H9 (cell line): ENCODE measurements around the gene MYRIP. TPM values are rescaled to one million over a fixed set of nuclear protein-coding genes. Genes with fewer than 3 reads are reported as not detected.
A peak's percentile ranks its signal among the peaks of the same experiment; 100 is the strongest.

Experiments used
- DNase-seq: peaks from one replicate; pipeline ENCODE4 v3.0.0-alpha.2; 2017
- H2AFZ ChIP-seq: one replicate; pipeline ENCODE4 v1.6.1; 2013; ENCODE audit warnings: mild to moderate bottlenecking, low read length, control low read depth, moderate library complexity
- H2AK5ac ChIP-seq: 2 replicates; pipeline ENCODE4 v1.6.1; 2013; ENCODE audit warnings: low read length, control low read depth, mixed read lengths; ENCODE audit not compliant: insufficient read length
- H2BK120ac ChIP-seq: one replicate; pipeline ENCODE4 v1.6.1; 2013; ENCODE audit warnings: low read depth, mild to moderate bottlenecking, low read length, control low read depth, inconsistent platforms; ENCODE audit not compliant: poor library complexity, severe bottlenecking
- H2BK12ac ChIP-seq: 2 replicates; pipeline ENCODE4 v1.6.1; 2013; ENCODE audit warnings: low read length, control low read depth, mixed read lengths, low read depth; ENCODE audit not compliant: insufficient read length
- H2BK15ac ChIP-seq: 2 replicates; pipeline ENCODE4 v1.6.1; 2013; ENCODE audit warnings: low read depth, low read length, control low read depth
- H2BK20ac ChIP-seq: one replicate; pipeline ENCODE4 v1.6.1; 2013; ENCODE audit warnings: low read depth, mild to moderate bottlenecking, low read length, control low read depth, inconsistent platforms; ENCODE audit not compliant: poor library complexity, severe bottlenecking
- H2BK5ac ChIP-seq: 2 replicates; pipeline ENCODE4 v1.6.1; 2013; ENCODE audit warnings: low read length, control low read depth, mixed read lengths; ENCODE audit not compliant: insufficient read length
- H3K14ac ChIP-seq: 2 replicates; pipeline ENCODE4 v1.6.1; 2013; ENCODE audit warnings: low read length, control low read depth; ENCODE audit not compliant: insufficient read depth
- H3K18ac ChIP-seq: 2 replicates; pipeline ENCODE4 v1.6.1; 2013; ENCODE audit warnings: low read depth, mild to moderate bottlenecking, mixed read lengths, low read length, control low read depth; ENCODE audit not compliant: insufficient read length
- H3K23ac ChIP-seq: 2 replicates; pipeline ENCODE4 v1.6.1; 2013; ENCODE audit warnings: low read length, control low read depth, mixed read lengths, low read depth; ENCODE audit not compliant: insufficient read length
- H3K23me2 ChIP-seq: 2 replicates; pipeline ENCODE4 v1.6.1; 2013; ENCODE audit warnings: low read depth, mild to moderate bottlenecking, mixed read lengths, low read length, control low read depth; ENCODE audit not compliant: insufficient read length, poor library complexity, severe bottlenecking
- H3K27ac ChIP-seq: 2 replicates; pipeline ENCODE4 v1.5.1; 2013; ENCODE audit warnings: low read length, control low read depth, mixed read lengths, low read depth; ENCODE audit not compliant: insufficient read length
- H3K27me3 ChIP-seq: 2 replicates; pipeline ENCODE4 v1.6.1; 2013; ENCODE audit warnings: low read length, control low read depth, inconsistent platforms; ENCODE audit not compliant: insufficient read depth
- H3K4ac ChIP-seq: 2 replicates; pipeline ENCODE4 v1.6.1; 2013; ENCODE audit warnings: low read depth, mild to moderate bottlenecking, control low read depth, inconsistent platforms, low read length, moderate library complexity
- H3K4me1 ChIP-seq: 2 replicates; pipeline ENCODE4 v1.6.1; 2013; ENCODE audit warnings: low read length, control low read depth, inconsistent platforms; ENCODE audit not compliant: insufficient read depth
- H3K4me2 ChIP-seq: 2 replicates; pipeline ENCODE4 v1.6.1; 2013; ENCODE audit warnings: low read length, control low read depth, mixed read lengths; ENCODE audit not compliant: insufficient read length, insufficient read depth
- H3K56ac ChIP-seq: 2 replicates; pipeline ENCODE4 v1.6.1; 2013; ENCODE audit warnings: low read depth, mild to moderate bottlenecking, mixed read lengths, low read length, control low read depth; ENCODE audit not compliant: insufficient read length
- H3K79me1 ChIP-seq: 2 replicates; pipeline ENCODE4 v1.6.1; 2013; ENCODE audit warnings: low read depth, mild to moderate bottlenecking, moderate library complexity, low read length, control low read depth, inconsistent platforms; ENCODE audit not compliant: insufficient read depth, poor library complexity, severe bottlenecking
- H3K79me2 ChIP-seq: 2 replicates; pipeline ENCODE4 v1.6.1; 2013; ENCODE audit warnings: low read length, control low read depth, inconsistent platforms; ENCODE audit not compliant: insufficient read depth
- H3K9ac ChIP-seq: 2 replicates; pipeline ENCODE4 v1.6.1; 2013; ENCODE audit warnings: low read length, control low read depth, mixed read lengths; ENCODE audit not compliant: insufficient read length; ENCODE audit errors: extremely low read depth
- H3K9me3 ChIP-seq: one replicate; pipeline ENCODE4 v1.6.1; 2013; ENCODE audit warnings: low read depth, low read length, inconsistent platforms; ENCODE audit not compliant: control insufficient read depth
- H3T11ph ChIP-seq: one replicate; pipeline ENCODE4 v1.6.1; 2013; ENCODE audit warnings: mild to moderate bottlenecking, low read length, control low read depth, inconsistent platforms
- H4K20me1 ChIP-seq: one replicate; pipeline ENCODE4 v1.6.1; 2013; ENCODE audit not compliant: control insufficient read depth, insufficient read length, insufficient read depth
- H4K5ac ChIP-seq: 2 replicates; pipeline ENCODE4 v1.6.1; 2013; ENCODE audit warnings: low read depth, mild to moderate bottlenecking, mixed read lengths, low read length, control low read depth; ENCODE audit not compliant: insufficient read length
- H4K8ac ChIP-seq: replicated peaks from 2 replicates; pipeline ENCODE4 v1.6.1; 2013; ENCODE audit warnings: low read length, control low read depth, mixed read lengths, low read depth; ENCODE audit not compliant: insufficient read length
- H4K91ac ChIP-seq: 2 replicates; pipeline ENCODE4 v1.6.1; 2013; ENCODE audit warnings: low read depth, mild to moderate bottlenecking, moderate library complexity, mixed read lengths, low read length, control low read depth; ENCODE audit not compliant: insufficient read length
- H3K27ac Mint-ChIP-seq, 3 experiments: 2 replicates in 2 of 3; 3 replicates in 1 of 3; pipeline ENCODE4 v1.8.0; 2020 to 2021; ENCODE audit warnings: mixed read lengths in 3 of 3, mild to moderate bottlenecking in 1 of 3, moderate library complexity in 1 of 3
- H3K27me3 Mint-ChIP-seq: 2 replicates; pipeline ENCODE4 v1.8.0; 2021; ENCODE audit warnings: low read depth, mild to moderate bottlenecking, moderate library complexity, mixed read lengths
- H3K36me3 Mint-ChIP-seq, 3 experiments: 2 replicates in 2 of 3; 3 replicates in 1 of 3; pipeline ENCODE4 v1.8.0; 2020 to 2021; ENCODE audit warnings: low read depth in 3 of 3, mixed read lengths in 3 of 3; ENCODE audit not compliant: insufficient read depth in 1 of 3
- H3K4me1 Mint-ChIP-seq, 2 experiments: 2 replicates each; pipeline ENCODE4 v1.8.0; 2020; ENCODE audit warnings: mixed read lengths in 2 of 2
- H3K4me3 Mint-ChIP-seq, 2 experiments: 2 replicates in 1 of 2; 3 replicates in 1 of 2; pipeline ENCODE4 v1.8.0; 2020 to 2021; ENCODE audit warnings: mild to moderate bottlenecking in 2 of 2, mixed read lengths in 2 of 2, moderate library complexity in 1 of 2
- H3K9me3 Mint-ChIP-seq, 2 experiments: 2 replicates in 1 of 2; 3 replicates in 1 of 2; pipeline ENCODE4 v1.8.0; 2020; ENCODE audit warnings: mild to moderate bottlenecking in 2 of 2, mixed read lengths in 2 of 2, moderate library complexity in 1 of 2
- CTCF ChIP-seq: fragments of 200-600 bp; sonication (generic); conservative IDR thresholded peaks from 3 replicates; pipeline ENCODE4 v1.8.0; 2021; ENCODE audit warnings: antibody characterized with exemption, mild to moderate bottlenecking
- WGBS: extraction: QIAGEN DNeasy Blood & Tissue Kit; methylation state at CpG from one replicate; pipeline ENCODE4 v1.1.7; 2013; ENCODE audit warnings: missing lambda C conversion rate, low lambda C conversion rate, mixed read lengths; ENCODE audit not compliant: insufficient read length; ENCODE audit errors: extremely low coverage; 5-methylcytosine and 5-hydroxymethylcytosine counted together
- total RNA-seq: library from RNA; stranded (reverse); gene quantifications from 2 replicates; pipeline ENCODE4 v1.2.1, GENCODE V29; 2021

Gene MYRIP
- total RNA-seq, 1 experiment from 2014 or later: 1.8 TPM

GRCh38 chr3:40086890-40087883, 277.8 kb downstream of the MYRIP start:
- Mint-ChIP-seq H3K27me3 (no peaks in the 10 kb centered on the region), H3K4me3 (peak overlapping the region in 1 of 2 experiments; percentile 25; a peak in 1 of 5 replicates), H3K36me3 (no peaks in the 10 kb centered on the region), H3K9me3 (peaks cover 0 to 3% of the 10 kb centered on the region in 2 experiments; a peak in 2 of 5 replicates), H3K27ac (no peak overlapping the region), H3K4me1 (peaks cover 5 to 7% of the 10 kb centered on the region in 2 experiments)
- no peak overlapping the region for H4K8ac ChIP-seq
- H2BK20ac ChIP-seq: no peak overlapping the region
- H3K4ac ChIP-seq: no peak overlapping the region
- H4K5ac ChIP-seq: no peak overlapping the region
- no peaks in the 10 kb centered on the region for H3K79me1 ChIP-seq
- no peaks in the 10 kb centered on the region for H3K23me2 ChIP-seq
- H2BK5ac ChIP-seq: no peak overlapping the region
- no peak overlapping the region for H2BK12ac ChIP-seq
- no peaks in the 10 kb centered on the region for H3K9me3 ChIP-seq
- no peak overlapping the region for H3T11ph ChIP-seq
- H3K18ac ChIP-seq: no peak overlapping the region
- DNase-seq: no peak
- no peak overlapping the region for H3K23ac ChIP-seq
- no peak overlapping the region for H2AK5ac ChIP-seq
- H3K9ac ChIP-seq: no peak overlapping the region
- no peak overlapping the region for H3K27ac ChIP-seq
- no peaks in the 10 kb centered on the region for H3K4me1 ChIP-seq
- H2BK15ac ChIP-seq: no peak overlapping the region
- no peak overlapping the region for H2BK120ac ChIP-seq
- no CpG with 5 or more reads among the region's 7 CpGs for WGBS
- no peak overlapping the region for H4K91ac ChIP-seq
- no peak overlapping the region for H3K56ac ChIP-seq
- no peaks in the 10 kb centered on the region for H4K20me1 ChIP-seq
- no peak overlapping the region for H3K4me2 ChIP-seq
- H3K27me3 ChIP-seq: no peaks in the 10 kb centered on the region
- no peak overlapping the region for H2AFZ ChIP-seq
- no peaks in the 10 kb centered on the region for H3K79me2 ChIP-seq
- no peak overlapping the region for H3K14ac ChIP-seq
- no peak for TF ChIP-seq CTCF
